ENCODE measurements around the gene NAB1. TPM values are rescaled to one million over a fixed set of nuclear protein-coding genes. Genes with fewer than 3 reads are reported as not detected.

NAB1 gene
- total RNA-seq, 1 experiment from 2014 or later = 52.1 TPM

DNA sequence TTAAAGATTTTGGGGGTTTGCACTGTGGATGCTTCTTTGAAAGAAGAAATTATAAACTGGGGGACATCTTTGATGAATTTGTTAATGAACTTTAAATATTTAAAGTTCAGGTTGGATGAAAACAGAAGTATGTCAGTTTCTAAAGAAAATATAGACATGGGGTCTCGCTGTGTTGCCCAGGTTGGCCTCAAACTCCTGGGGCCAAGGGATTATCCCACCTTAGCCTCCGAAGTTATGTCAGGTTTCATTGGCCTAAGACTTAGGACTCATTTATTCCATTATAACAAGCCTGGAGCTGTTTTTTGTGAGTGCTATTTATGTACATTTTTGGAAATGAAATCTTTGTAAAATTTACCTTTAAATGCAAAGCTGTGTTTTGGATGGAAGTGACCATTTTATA, 2.5 kb downstream of the NAB1 start:
- Mint-ChIP-seq H3K4me1 (ENCODE audit: low read depth, unreplicated experiment) (peaks cover 7% of the 10 kb centered on the region), H3K27me3 (ENCODE audit: unreplicated experiment) (no peaks in the 10 kb centered on the region), H3K27ac (ENCODE audit: unreplicated experiment) (no peak overlapping the region), H3K36me3 (ENCODE audit: insufficient read depth, unreplicated experiment) (peaks cover 28% of the 10 kb centered on the region), H3K9me3 (ENCODE audit: low read depth, unreplicated experiment) (no peaks in the 10 kb centered on the region), H3K4me3 (ENCODE audit: low read depth, unreplicated experiment) (no peak overlapping the region)
- TF ChIP-seq, protein P1, sequence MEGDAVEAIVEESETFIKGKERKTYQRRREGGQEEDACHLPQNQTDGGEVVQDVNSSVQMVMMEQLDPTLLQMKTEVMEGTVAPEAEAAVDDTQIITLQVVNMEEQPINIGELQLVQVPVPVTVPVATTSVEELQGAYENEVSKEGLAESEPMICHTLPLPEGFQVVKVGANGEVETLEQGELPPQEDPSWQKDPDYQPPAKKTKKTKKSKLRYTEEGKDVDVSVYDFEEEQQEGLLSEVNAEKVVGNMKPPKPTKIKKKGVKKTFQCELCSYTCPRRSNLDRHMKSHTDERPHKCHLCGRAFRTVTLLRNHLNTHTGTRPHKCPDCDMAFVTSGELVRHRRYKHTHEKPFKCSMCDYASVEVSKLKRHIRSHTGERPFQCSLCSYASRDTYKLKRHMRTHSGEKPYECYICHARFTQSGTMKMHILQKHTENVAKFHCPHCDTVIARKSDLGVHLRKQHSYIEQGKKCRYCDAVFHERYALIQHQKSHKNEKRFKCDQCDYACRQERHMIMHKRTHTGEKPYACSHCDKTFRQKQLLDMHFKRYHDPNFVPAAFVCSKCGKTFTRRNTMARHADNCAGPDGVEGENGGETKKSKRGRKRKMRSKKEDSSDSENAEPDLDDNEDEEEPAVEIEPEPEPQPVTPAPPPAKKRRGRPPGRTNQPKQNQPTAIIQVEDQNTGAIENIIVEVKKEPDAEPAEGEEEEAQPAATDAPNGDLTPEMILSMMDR (IDR thresholded peaks at IDR 0.05; ENCODE audit: unreplicated experiment) = no peak
- intact Hi-C loops (cut with micrococcal nuclease; ENCODE audit: unreplicated experiment) = no loop called here
- CTCF ChIA-PET = interaction anchor here (1.4 kb wide), 1 partner anchor 9 kb away, joined by 3 read pairs; no protein-coding TSS in a partner anchor
- no peak for DNase-seq
- no TSS peak for BruUV-seq (replicated peaks)

DNA sequence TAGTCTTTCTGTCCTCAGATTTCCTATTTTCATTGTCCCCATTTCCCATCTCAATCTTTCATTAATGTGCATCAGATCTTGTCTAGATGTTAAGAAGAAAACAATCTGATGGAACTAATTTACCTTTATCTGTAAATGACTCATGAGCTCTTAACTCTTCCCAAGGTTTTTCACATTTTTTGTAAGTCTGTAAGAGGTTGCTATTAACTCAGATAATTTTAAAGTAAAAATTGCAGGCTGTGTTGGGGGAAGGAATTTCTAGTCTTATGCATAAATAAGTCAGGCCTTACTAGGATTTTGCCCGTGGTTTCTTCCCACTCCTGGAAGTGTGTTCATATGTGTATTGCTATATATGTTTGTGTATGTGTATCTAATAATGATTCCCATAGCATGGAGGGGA, 4.3 kb downstream of the NAB1 start:
- peaks cover 7% of the 10 kb centered on the region for H3K4me1 Mint-ChIP-seq (ENCODE audit: low read depth, unreplicated experiment)
- H3K9me3 Mint-ChIP-seq (ENCODE audit: low read depth, unreplicated experiment) = no peaks in the 10 kb centered on the region
- CTCF ChIA-PET = no interaction called here
- peaks cover 22% of the 10 kb centered on the region for H3K36me3 Mint-ChIP-seq (ENCODE audit: insufficient read depth, unreplicated experiment)
- H3K27ac Mint-ChIP-seq (ENCODE audit: unreplicated experiment) = no peak overlapping the region
- no peak for DNase-seq
- no peak overlapping the region for H3K4me3 Mint-ChIP-seq (ENCODE audit: low read depth, unreplicated experiment)
- TF ChIP-seq, protein P1 (IDR thresholded peaks at IDR 0.05; ENCODE audit: unreplicated experiment) = no peak
- BruUV-seq (replicated peaks) = no TSS peak
- intact Hi-C loops (cut with micrococcal nuclease; ENCODE audit: unreplicated experiment) = no loop called here
- H3K27me3 Mint-ChIP-seq (ENCODE audit: unreplicated experiment) = no peaks in the 10 kb centered on the region

DNA sequence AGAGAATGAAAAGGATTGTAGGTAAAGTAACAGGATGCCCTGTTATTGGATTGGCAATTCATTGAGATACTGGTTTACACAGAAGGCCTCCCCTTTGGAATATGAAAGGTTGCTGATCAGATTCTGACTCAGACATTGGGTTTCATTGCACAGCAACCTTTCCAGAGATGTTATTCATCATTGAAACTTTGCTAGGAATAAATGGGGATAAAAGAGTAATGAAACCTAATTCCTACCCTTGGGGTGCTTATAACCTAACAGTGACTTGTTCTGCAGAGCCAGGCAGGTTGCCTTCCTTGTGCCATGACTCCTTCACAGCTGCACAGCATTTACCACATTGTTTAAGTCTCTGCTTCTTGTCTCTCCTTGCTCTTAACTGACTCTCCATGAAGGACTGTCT, 5.0 kb downstream of the NAB1 start:
- no peak for DNase-seq
- TF ChIP-seq, protein P1 (IDR thresholded peaks at IDR 0.05; ENCODE audit: unreplicated experiment) = no peak
- H3K27me3 Mint-ChIP-seq (ENCODE audit: unreplicated experiment) = no peaks in the 10 kb centered on the region
- BruUV-seq (replicated peaks) = no TSS peak
- intact Hi-C loops (cut with micrococcal nuclease; ENCODE audit: unreplicated experiment) = no loop called here
- no peak overlapping the region for H3K27ac Mint-ChIP-seq (ENCODE audit: unreplicated experiment)
- peaks cover 7% of the 10 kb centered on the region for H3K4me1 Mint-ChIP-seq (ENCODE audit: low read depth, unreplicated experiment)
- CTCF ChIA-PET = no interaction called here
- H3K36me3 Mint-ChIP-seq (ENCODE audit: insufficient read depth, unreplicated experiment) = peaks cover 17% of the 10 kb centered on the region
- H3K9me3 Mint-ChIP-seq (ENCODE audit: low read depth, unreplicated experiment) = no peaks in the 10 kb centered on the region
- no peak overlapping the region for H3K4me3 Mint-ChIP-seq (ENCODE audit: low read depth, unreplicated experiment)

DNA sequence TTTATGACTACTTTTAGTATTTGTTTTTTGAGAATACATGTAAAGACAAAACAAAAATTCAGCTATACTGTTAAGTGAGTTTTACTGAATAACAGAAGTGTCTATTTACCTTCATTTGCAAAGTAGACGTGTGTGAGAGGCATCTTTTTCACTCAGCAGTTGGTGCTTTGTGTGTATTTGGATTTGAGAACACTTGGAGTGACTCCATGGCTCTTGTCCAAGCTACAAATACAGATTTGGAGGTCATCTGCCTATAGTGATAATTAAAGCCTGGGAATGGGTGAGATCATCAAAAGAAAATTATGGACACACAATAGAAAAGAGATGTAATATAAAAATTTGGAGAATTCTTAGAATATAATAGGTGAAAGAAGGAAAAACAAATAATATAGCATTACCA, 6.2 kb downstream of the NAB1 start:
- H3K9me3 Mint-ChIP-seq (ENCODE audit: low read depth, unreplicated experiment) = no peaks in the 10 kb centered on the region
- TF ChIP-seq, protein P1 (IDR thresholded peaks at IDR 0.05; ENCODE audit: unreplicated experiment) = no peak
- no peak overlapping the region for H3K4me3 Mint-ChIP-seq (ENCODE audit: low read depth, unreplicated experiment)
- no peaks in the 10 kb centered on the region for H3K27me3 Mint-ChIP-seq (ENCODE audit: unreplicated experiment)
- BruUV-seq (replicated peaks) = no TSS peak
- H3K4me1 Mint-ChIP-seq (ENCODE audit: low read depth, unreplicated experiment) = peaks cover 7% of the 10 kb centered on the region
- H3K36me3 Mint-ChIP-seq (ENCODE audit: insufficient read depth, unreplicated experiment) = peaks cover 9% of the 10 kb centered on the region
- no peak for DNase-seq
- CTCF ChIA-PET = no interaction called here
- no peak overlapping the region for H3K27ac Mint-ChIP-seq (ENCODE audit: unreplicated experiment)
- intact Hi-C loops (cut with micrococcal nuclease; ENCODE audit: unreplicated experiment) = no loop called here
